Measurements from ENCODE around the gene CSF1. TPM values are rescaled to one million over a fixed set of nuclear protein-coding genes. Genes with fewer than 3 reads are reported as not detected.

CSF1 gene
- polyA plus RNA-seq, 1 of the 3 experiments (the other 2 are of a cell fraction) = 31.9 TPM

- H3K79me2 ChIP-seq (ENCODE audit: insufficient read depth) = no peaks in the 10 kb centered on the region
- H2AFZ ChIP-seq (ENCODE audit: low read depth) = no peak overlapping the region
- no peaks in the 10 kb centered on the region for H3K36me3 ChIP-seq (replicated peaks in 1 of 2; ENCODE audit: control insufficient read depth in 1 of 2, insufficient read depth in 2 of 2, low read length in 1 of 2)
- no peaks in the 10 kb centered on the region for H3K27me3 ChIP-seq (ENCODE audit: insufficient read depth)
- peaks cover 9% of the 10 kb centered on the region for H3K9me3 ChIP-seq
- peaks cover 6% of the 10 kb centered on the region for H3F3A ChIP-seq (replicated peaks; ENCODE audit: insufficient read depth)
- DNase-seq = no peak
- no peak overlapping the region for H3K4me2 ChIP-seq
- H3K4me3 ChIP-seq (ENCODE audit: low read depth in 2 of 2, low read length in 1 of 2) = no peak overlapping the region
- no peak for TF ChIP-seq FOXM1 (IDR thresholded peaks at IDR 0.05; ENCODE audit: low read depth)
- no peak for TF ChIP-seq USF2 (IDR thresholded peaks at IDR 0.05; ENCODE audit: borderline replicate concordance, low read depth, low read length)
- no peak for TF ChIP-seq ELF1 (IDR thresholded peaks at IDR 0.05)
- TF ChIP-seq MAX (IDR thresholded peaks at IDR 0.05; ENCODE audit: low read depth) = no peak
- no peak for TF ChIP-seq EP300 (IDR thresholded peaks at IDR 0.05; ENCODE audit: borderline replicate concordance in 1 of 2, low read depth in 1 of 2, low read length in 1 of 2)
- no peak for TF ChIP-seq EZH2phosphoT487 (IDR thresholded peaks at IDR 0.05; ENCODE audit: borderline replicate concordance, low read depth)
- 63% methylated on average over 1 of the region's 1 CpG for WGBS (ENCODE audit: low lambda C conversion rate)
- H4K20me1 ChIP-seq (ENCODE audit: insufficient read depth) = no peaks in the 10 kb centered on the region
- no peaks in the 10 kb centered on the region for H3K9me2 ChIP-seq
- H3K27ac ChIP-seq (ENCODE audit: low read depth in 2 of 2, low read length in 1 of 2) = no peak overlapping the region
- ChIA-PET POLR2A (no interaction called here), CTCF (no interaction called here)
- no peak overlapping the region for H3K9ac ChIP-seq
- H3K4me1 ChIP-seq (ENCODE audit: control insufficient read depth in 1 of 2, insufficient read depth in 2 of 2, low read depth in 1 of 2, low read length in 1 of 2) = no peaks in the 10 kb centered on the region; a peak in 1 of 4 replicates
These were observed 27.1 kb downstream of the CSF1 start for GRCh38 chr1:109937738-109938137.

- CTCF ChIA-PET = no interaction called here
- Histone ChIP-seq H3K27me3 (ENCODE audit: insufficient read depth) (no peaks in the 10 kb centered on the region), H3K4me2 (no peak overlapping the region), H3F3A (replicated peaks; ENCODE audit: insufficient read depth) (peaks cover 6% of the 10 kb centered on the region), H3K4me3 (ENCODE audit: low read depth in 2 of 2, low read length in 1 of 2) (no peak overlapping the region), H4K20me1 (ENCODE audit: insufficient read depth) (no peaks in the 10 kb centered on the region), H3K9ac (no peak overlapping the region), H3K36me3 (replicated peaks in 1 of 2; ENCODE audit: control insufficient read depth in 1 of 2, insufficient read depth in 2 of 2, low read length in 1 of 2) (no peaks in the 10 kb centered on the region), H3K9me3 (peaks cover 9% of the 10 kb centered on the region), H3K9me2 (no peaks in the 10 kb centered on the region), H3K79me2 (ENCODE audit: insufficient read depth) (no peaks in the 10 kb centered on the region), H2AFZ (ENCODE audit: low read depth) (no peak overlapping the region), H3K4me1 (ENCODE audit: control insufficient read depth in 1 of 2, insufficient read depth in 2 of 2, low read depth in 1 of 2, low read length in 1 of 2) (no peaks in the 10 kb centered on the region; a peak in 1 of 4 replicates), H3K27ac (ENCODE audit: low read depth in 2 of 2, low read length in 1 of 2) (no peak overlapping the region)
- POLR2A ChIA-PET = no interaction called here
- no peak for DNase-seq
- 59% methylated on average over 2 of the region's 2 CpGs for WGBS (ENCODE audit: low lambda C conversion rate)
- no peak for TF ChIP-seq MXI1 (IDR thresholded peaks at IDR 0.05; ENCODE audit: low read depth, low read length)
- TF ChIP-seq CTCF (IDR thresholded peaks at IDR 0.05) = no peak
- no peak for TF ChIP-seq NRF1 (IDR thresholded peaks at IDR 0.05; ENCODE audit: low read depth, low read length)
- no peak for TF ChIP-seq EP300 (IDR thresholded peaks at IDR 0.05; ENCODE audit: borderline replicate concordance in 1 of 2, low read depth in 1 of 2, low read length in 1 of 2)
- no peak for TF ChIP-seq GABPA (IDR thresholded peaks at IDR 0.05; ENCODE audit: low read depth)
- no peak for TF ChIP-seq CHD2 (IDR thresholded peaks at IDR 0.05; ENCODE audit: low read length, partially characterized antibody)
- TF ChIP-seq REST (IDR thresholded peaks at IDR 0.05; ENCODE audit: low read depth, low read length) = no peak
- TF ChIP-seq ZBTB33 (IDR thresholded peaks at IDR 0.05; ENCODE audit: borderline replicate concordance, low read depth) = no peak
- no peak for TF ChIP-seq TCF12 (IDR thresholded peaks at IDR 0.05)
- TF ChIP-seq POLR2AphosphoS5 (IDR thresholded peaks at IDR 0.05; ENCODE audit: low read depth, low read length) = no peak
- TF ChIP-seq TAF1 (IDR thresholded peaks at IDR 0.05; ENCODE audit: borderline replicate concordance, low read depth, low read length) = no peak
- no peak for TF ChIP-seq IRF3 (IDR thresholded peaks at IDR 0.05; ENCODE audit: low read depth, low read length)
- TF ChIP-seq FOSL2 (IDR thresholded peaks at IDR 0.05; ENCODE audit: borderline replicate concordance, low read depth) = no peak
- TF ChIP-seq ELF1 (IDR thresholded peaks at IDR 0.05) = no peak
These were observed 27.9 kb downstream of the CSF1 start for GRCh38 chr1:109938556-109938955.

Measured in SK-N-SH (cell line).